HG03558 (cell line): ENCODE measurements around the gene SLC25A5.
"Not testable (repeated sequence)": the region's sequence is repeated elsewhere in the genome, so short reads cannot be mapped to it uniquely, and the experiment has no call there.

Experiments used
- ATAC-seq: cut with Tn5 transposase; IDR thresholded peaks from one replicate; pipeline ENCODE4 v1.9.1; 2021; ENCODE audit warnings: moderate number of reproducible peaks; ENCODE audit not compliant: unreplicated experiment; ENCODE audit errors: extremely low read depth

The SLC25A5 gene

DNA sequence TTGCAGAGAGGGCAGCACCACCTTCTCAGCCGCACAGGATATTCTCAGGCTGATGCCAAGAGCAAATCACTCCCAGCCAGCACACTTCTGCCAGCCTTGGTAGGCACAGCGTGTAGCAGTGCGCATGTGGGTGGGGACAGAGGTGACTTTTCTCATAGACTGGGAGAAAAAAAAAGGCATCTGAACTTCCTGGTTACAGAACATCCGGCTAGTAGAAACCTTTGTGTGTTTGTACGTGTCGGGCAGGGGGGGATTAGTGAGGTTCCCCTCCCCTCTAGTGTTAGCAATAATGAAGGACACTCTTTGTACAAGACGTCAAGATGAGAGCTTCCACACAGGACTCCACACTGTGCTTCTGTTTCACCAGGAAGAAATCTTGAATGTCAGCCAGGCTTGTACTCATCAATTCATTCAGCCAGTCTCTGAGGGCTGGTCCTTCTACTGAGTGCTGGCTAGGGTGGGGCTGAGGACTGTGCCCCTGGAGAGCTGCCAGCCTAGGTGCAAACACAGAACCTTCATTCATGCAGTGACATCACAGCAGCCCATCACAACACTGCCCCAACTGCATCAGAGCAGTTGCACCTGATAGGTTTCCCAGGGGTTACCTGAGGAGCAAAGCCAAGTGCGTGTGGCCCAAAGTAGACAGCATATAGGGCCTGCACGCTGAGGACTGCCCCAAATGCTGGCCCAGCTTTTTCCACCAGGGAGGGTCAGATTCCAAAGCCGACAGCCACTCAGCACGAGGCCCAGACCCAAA, 34.7 kb downstream of the SLC25A5 start:
- no peak for ATAC-seq

- ATAC-seq = no peak
These were observed 35.2 kb downstream of the SLC25A5 start for GRCh38 chrX:119503484-119503861.

DNA sequence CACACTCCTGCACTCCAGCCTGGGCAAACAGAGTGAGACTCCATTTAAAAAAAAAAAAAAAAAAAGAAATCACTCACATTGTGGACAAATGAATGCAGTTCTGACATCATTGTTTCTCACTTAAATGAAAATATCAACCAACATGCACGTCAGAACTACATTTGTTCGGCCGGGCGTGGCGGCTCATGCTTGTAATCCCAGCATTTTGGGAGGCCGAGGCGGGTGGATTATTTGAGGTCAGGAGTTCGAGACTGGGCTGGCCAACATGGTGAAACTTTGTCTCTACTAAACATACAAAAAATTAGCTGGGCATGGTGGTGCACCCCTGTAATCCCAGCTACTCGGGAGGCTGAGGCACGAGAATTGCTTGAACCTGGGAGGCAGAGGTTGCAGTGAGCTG, 36.9 kb downstream of the SLC25A5 start:
- not testable (repeated sequence) for ATAC-seq

- ATAC-seq = no peak
These were observed 37.7 kb downstream of the SLC25A5 start for GRCh38 chrX:119505945-119506344.

GRCh38 chrX:119507206-119507605, 39.0 kb downstream of the SLC25A5 start:
- no peak for ATAC-seq

GRCh38 chrX:119512146-119512800, 44.0 kb downstream of the SLC25A5 start:
- ATAC-seq = no peak

GRCh38 chrX:119516157-119516702, 48.0 kb downstream of the SLC25A5 start:
- no peak for ATAC-seq

DNA sequence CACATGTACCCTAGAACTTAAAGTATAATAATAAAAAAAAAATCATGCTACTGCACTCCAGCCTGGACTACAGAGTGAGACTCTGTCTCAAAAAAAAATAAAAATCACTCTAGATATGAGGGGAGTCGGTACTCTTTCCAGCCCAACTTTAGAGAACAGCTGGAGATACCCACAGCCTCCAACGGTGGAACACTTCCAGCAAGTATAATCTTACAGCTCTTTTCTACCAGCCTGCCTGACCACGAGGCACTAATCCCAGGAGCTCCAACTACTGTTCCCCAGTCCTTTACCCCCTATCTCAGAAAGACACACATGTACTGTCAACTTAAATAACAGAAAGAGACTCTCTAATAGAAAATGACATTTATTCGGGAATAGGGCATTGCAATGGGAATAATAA, 50.1 kb downstream of the SLC25A5 start:
- no peak for ATAC-seq
